T47D (cell line): ENCODE measurements around the gene LETM1.

Experiments used
- DNase-seq, 2 experiments: peaks; one replicate each; pipeline versions ENCODE4 v3.0.0 to v3.0.0-alpha.2; 2011 to 2012; ENCODE audit warnings: low read depth in 1 of 2, low spot score in 1 of 2
- JUND ChIP-seq: IDR thresholded peaks from 2 replicates; pipeline ENCODE4 v1.6.1; 2012; ENCODE audit warnings: low read depth
- in situ Hi-C: cut with HindIII; loops from 2 replicates; pipeline ENCODE4 v1.10.0; 2016; ENCODE audit warnings: low sequenced_read_pairs, low pct_unique_long_range_greater_than_20kb

LETM1 gene

DNA sequence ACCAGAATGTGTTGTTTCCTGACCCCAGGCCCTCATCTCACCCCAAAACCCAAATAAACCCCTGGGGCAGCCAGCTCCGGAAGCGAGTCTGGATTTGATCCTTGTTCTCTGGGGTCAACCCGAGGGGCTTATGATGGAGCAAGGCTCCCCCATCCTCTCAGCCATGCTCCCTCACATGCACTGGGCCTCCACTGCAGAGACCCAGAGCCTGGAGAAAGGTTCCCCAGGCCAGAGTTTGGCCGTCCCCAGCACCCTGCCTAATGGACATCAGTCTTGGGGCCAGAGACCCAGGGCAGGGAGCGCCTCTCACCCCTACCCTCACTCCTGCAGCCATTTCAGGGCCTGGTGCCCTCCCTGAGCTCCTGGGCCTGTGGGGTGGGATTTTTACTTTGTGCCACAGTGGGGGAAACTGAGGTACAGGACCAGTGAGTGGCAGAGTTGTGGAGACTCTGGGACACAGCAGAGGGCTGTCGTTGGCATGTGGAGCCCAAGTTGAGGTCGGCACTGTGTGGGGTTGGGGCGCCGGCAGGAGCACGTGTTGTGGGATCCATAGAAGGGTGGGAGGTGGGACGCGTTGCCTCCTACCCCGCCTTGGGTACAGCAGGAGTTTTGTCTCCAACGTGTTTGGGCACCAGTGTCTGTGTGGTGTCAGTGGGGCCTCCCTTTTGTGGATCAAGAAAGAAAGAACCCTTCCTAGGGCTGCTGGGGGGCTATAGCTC, 59.3 kb downstream of the LETM1 start:
- no peak for DNase-seq
- in situ Hi-C loops, result no loop called here
- TF ChIP-seq JUND, result no peak

GRCh38 chr4:1795299-1796195, 60.4 kb downstream of the LETM1 start:
- DNase-seq, result peak; percentile 77 to 78
- in situ Hi-C loops, result no loop called here
- TF ChIP-seq JUND, result no peak

GRCh38 chr4:1794809-1795298, 61.1 kb downstream of the LETM1 start:
- DNase-seq, result no peak
- in situ Hi-C loops, result no loop called here
- no peak for TF ChIP-seq JUND

GRCh38 chr4:1793940-1794808, 61.8 kb downstream of the LETM1 start:
- TF ChIP-seq JUND, result no peak
- in situ Hi-C loops, result no loop called here
- DNase-seq, result peak in 1 of 2 experiments; percentile 43

DNA sequence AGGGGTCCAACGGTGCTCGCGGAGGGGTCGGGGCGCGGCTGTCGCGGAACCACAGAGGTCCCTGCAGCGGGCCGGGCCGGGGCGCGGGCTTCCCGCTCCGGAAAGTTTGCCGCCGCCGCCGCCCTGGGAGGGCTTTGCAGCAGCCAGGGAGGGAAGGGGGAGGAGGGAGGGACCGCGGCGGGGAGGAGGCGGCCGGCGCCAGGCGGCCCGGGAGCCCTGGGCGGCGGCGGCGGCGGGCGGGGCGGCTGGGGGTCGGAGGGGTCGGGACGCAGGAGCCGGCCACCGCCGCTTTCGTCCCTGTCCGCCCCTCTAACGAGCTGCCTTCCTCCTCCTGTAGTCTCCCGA, 62.5 kb downstream of the LETM1 start:
- peak; percentile 61 to 70 for DNase-seq
- no peak for TF ChIP-seq JUND
- in situ Hi-C loops, result no loop called here

GRCh38 chr4:1792832-1793495, 63.0 kb downstream of the LETM1 start, which contains the start of gene FGFR3:
TSS of gene FGFR3 (plus strand) at chr4:1793293. CDS start at chr4:1793935, 642 bp downstream.
- TF ChIP-seq JUND, result no peak
- DNase-seq, result peak; percentile 79 to 95
- in situ Hi-C loops, result no loop called here

DNA sequence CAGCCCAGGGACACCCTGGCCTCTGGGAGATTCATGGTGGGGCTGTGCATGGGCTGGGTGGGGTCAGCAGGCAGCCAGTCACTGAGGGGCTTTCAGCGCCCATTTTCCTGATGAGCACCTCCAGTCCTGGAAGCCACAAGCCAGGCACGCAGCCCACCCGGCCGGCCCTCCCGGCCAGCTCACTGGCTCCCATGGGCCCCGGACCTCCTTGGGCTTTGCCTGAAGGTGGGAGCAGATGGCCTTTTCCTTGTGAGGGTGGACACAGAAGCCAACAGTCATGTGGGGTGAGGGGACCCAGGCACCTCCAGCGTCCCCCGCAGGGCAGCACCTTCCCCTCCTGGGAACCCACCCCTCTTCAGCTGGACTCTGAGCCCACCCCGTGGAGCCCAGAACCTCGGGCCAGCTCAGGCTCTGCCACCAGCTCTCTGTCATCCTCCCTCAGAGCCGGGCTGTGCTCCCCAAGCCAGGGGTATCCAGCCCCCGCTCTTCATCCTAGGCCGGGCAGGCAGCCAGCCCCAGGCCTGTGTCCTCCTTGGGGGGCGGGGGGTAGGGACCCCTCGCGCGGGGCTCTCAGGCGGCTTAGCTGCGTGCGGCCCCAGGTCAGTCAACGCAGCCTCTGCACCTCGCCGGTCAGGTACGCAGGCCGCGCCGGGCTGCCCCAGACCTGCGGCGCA, 63.7 kb downstream of the LETM1 start:
- in situ Hi-C loops, result no loop called here
- TF ChIP-seq JUND, result no peak
- DNase-seq, result no peak

GRCh38 chr4:1790005-1790404, 66.0 kb downstream of the LETM1 start:
- no peak for DNase-seq
- TF ChIP-seq JUND, result no peak
- in situ Hi-C loops, result no loop called here

DNA sequence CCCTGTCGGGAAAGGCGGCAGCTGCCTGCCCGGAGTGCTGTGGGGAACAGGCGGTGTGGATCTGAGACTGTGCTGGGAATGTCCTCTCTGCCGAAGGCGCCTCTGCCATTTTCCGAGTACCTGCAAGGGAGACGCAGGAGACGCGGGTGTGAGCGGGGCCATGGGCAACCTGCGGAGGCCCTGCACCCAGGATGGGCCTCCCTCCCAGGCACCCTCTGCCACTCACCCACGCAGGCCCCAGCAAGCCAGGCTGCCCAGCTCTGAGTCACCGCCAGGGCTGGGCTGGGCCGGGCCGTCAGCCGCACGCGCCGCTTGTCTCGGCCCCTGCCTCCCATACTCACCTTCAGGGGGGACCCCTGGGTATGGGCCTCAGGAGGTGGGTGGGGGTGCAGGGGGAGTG, 66.4 kb downstream of the LETM1 start:
- no peak for DNase-seq
- in situ Hi-C loops, result no loop called here
- no peak for TF ChIP-seq JUND

GRCh38 chr4:1788254-1788973, 67.5 kb downstream of the LETM1 start:
- in situ Hi-C loops, result no loop called here
- DNase-seq, result no peak
- TF ChIP-seq JUND, result no peak
